Sigmoid colon (tissue), 7 donors: ENCODE measurements around the gene ARHGAP12. TPM values are rescaled to one million over a fixed set of nuclear protein-coding genes. Genes with fewer than 3 reads are reported as not detected.

Experiments
- DNase-seq: peaks from one replicate; pipeline ENCODE4 v3.0.0-alpha.2; 2019
- H3K27ac ChIP-seq, 4 donors: fragments of 200-600 bp; sonication (generic); one replicate each; pipeline ENCODE4 v1.5.1; 2016 to 2019; ENCODE audit warnings: mild to moderate bottlenecking in 1 of 4
- H3K27me3 ChIP-seq, 3 donors: fragments of 200-600 bp; sonication (generic); one replicate each; pipeline ENCODE4 v1.5.1; 2019; ENCODE audit warnings: mild to moderate bottlenecking in 1 of 3
- H3K36me3 ChIP-seq, 4 donors: fragments of 200-600 bp; sonication (generic); one replicate each; pipeline ENCODE4 v1.5.1; 2016 to 2019
- H3K4me1 ChIP-seq, 4 donors: fragments of 200-600 bp; sonication (generic); one replicate each; pipeline ENCODE4 v1.5.1; 2017 to 2019
- H3K4me3 ChIP-seq, 4 donors: fragments of 200-600 bp; sonication (generic); one replicate each; pipeline ENCODE4 v1.5.1; 2017 to 2019; ENCODE audit warnings: mild to moderate bottlenecking in 2 of 4, moderate library complexity in 1 of 4
- H3K9me3 ChIP-seq, 4 donors: fragments of 200-600 bp in 3 of 4; sonication (generic) in 3 of 4; one replicate each; pipeline versions ENCODE4 v1.5.1 to v1.6.1; 2013 to 2019
- CTCF ChIP-seq, 4 experiments: fragments of 450-650 bp in 3 of 4; fragments of 200-600 bp in 1 of 4; IDR thresholded peaks; one replicate each; pipeline ENCODE4 v1.5.1; 2016 to 2019; ENCODE audit warnings: antibody characterized with exemption in 4 of 4, mild to moderate bottlenecking in 3 of 4, moderate library complexity in 2 of 4
- EP300 ChIP-seq, 4 donors: sonication (generic); formaldehyde crosslinking; IDR thresholded peaks; one replicate each; pipeline ENCODE4 v1.6.1; 2017; ENCODE audit warnings: antibody characterized with exemption in 4 of 4
- POLR2A ChIP-seq, 2 donors: fragments of 450-650 bp; IDR thresholded peaks; one replicate each; pipeline ENCODE4 v1.6.1; 2016; ENCODE audit warnings: antibody characterized with exemption in 2 of 2, mild to moderate bottlenecking in 2 of 2, moderate library complexity in 2 of 2
- POLR2AphosphoS5 ChIP-seq, 4 donors: sonication (generic); formaldehyde crosslinking; IDR thresholded peaks; one replicate each; pipeline ENCODE4 v1.6.1; 2017; ENCODE audit warnings: antibody characterized with exemption in 4 of 4
- WGBS, 2 donors: extraction: QIAGEN DNeasy Blood & Tissue Kit; methylation state at CpG; one replicate each; pipeline ENCODE4 v1.1.7; 2013; 5-methylcytosine and 5-hydroxymethylcytosine counted together
- intact Hi-C: fragments of 100-400 bp; cut with DNase I; formaldehyde crosslinking; loops from one replicate; pipeline ENCODE4 v1.15.1; 2023
- polyA plus RNA-seq, 3 donors: library from polyadenylated mRNA; stranded (reverse); fragments of 200-250 nt; gene quantifications; one replicate each; pipeline ENCODE4 v1.2.3, GENCODE V29; 2013
- total RNA-seq, 4 donors: library from RNA; depleted of rRNA; stranded (reverse); fragments of >200 nt; gene quantifications; one replicate each; pipeline ENCODE4 v1.1.0, GENCODE V29; 2016
- donor health status: healthy with polysubstance abuse.
- donor health status: Bipolar disorder and iron deficiency.
- donor health status: healthy.

Gene ARHGAP12
- total and polyA plus RNA-seq, 7 donors: 14.1 to 90.5 (median 44.9) TPM

- H3K4me1 ChIP-seq: peaks cover 0 to 35% (median 7%) of the 10 kb centered on the region in 4 donors
- WGBS, 2 donors: 79 to 88% methylated on average over 7 of the region's 7 CpGs
These were observed 124.2 kb downstream of the ARHGAP12 start for GRCh38 chr10:31804352-31804810.

GRCh38 chr10:31803606-31804351 lies 124.9 kb downstream of the ARHGAP12 start:
- no peak for DNase-seq
- H3K27ac ChIP-seq: peak overlapping the region in 2 of 4 donors; percentile 42 to 49
- no peaks in the 10 kb centered on the region for H3K36me3 ChIP-seq
- peaks cover 0 to 35% (median 7%) of the 10 kb centered on the region in 4 donors for H3K4me1 ChIP-seq
- intact Hi-C loops: no loop called here
- H3K9me3 ChIP-seq: no peaks in the 10 kb centered on the region
- H3K4me3 ChIP-seq: no peak overlapping the region
- 26 to 63% methylated on average over 8 of the region's 8 CpGs for WGBS, 2 donors
- H3K27me3 ChIP-seq: no peaks in the 10 kb centered on the region
- TF ChIP-seq POLR2A (IDR thresholded peaks at IDR 0.05) (no peak), POLR2AphosphoS5 (IDR thresholded peaks at IDR 0.05) (no peak), EP300 (IDR thresholded peaks at IDR 0.05) (no peak), CTCF (IDR thresholded peaks at IDR 0.05) (no peak)

More at GRCh38 chr10:31804352-31804810, 124.2 kb downstream of the ARHGAP12 start:
- DNase-seq: no peak
- Histone ChIP-seq H3K36me3 (peaks cover 0 to 3% (median 0%) of the 10 kb centered on the region in 4 donors), H3K27me3 (no peaks in the 10 kb centered on the region), H3K4me3 (no peak overlapping the region), H3K9me3 (no peaks in the 10 kb centered on the region), H3K27ac (peak overlapping the region in 3 of 4 donors; percentile 8 to 49 (median 42))
- no peak for TF ChIP-seq POLR2A (IDR thresholded peaks at IDR 0.05)
- TF ChIP-seq POLR2AphosphoS5 (IDR thresholded peaks at IDR 0.05): no peak
- TF ChIP-seq EP300 (IDR thresholded peaks at IDR 0.05): no peak
- TF ChIP-seq CTCF (IDR thresholded peaks at IDR 0.05): no peak
- intact Hi-C loops: no loop called here

GRCh38 chr10:31799181-31799580 lies 129.4 kb downstream of the ARHGAP12 start:
- DNase-seq: no peak
- Histone ChIP-seq H3K4me3 (no peak overlapping the region), H3K36me3 (no peaks in the 10 kb centered on the region), H3K9me3 (no peaks in the 10 kb centered on the region), H3K4me1 (peaks cover 0 to 10% (median under 1%) of the 10 kb centered on the region in 4 donors), H3K27me3 (no peaks in the 10 kb centered on the region), H3K27ac (no peak overlapping the region)
- 90 to 96% methylated on average over 2 of the region's 2 CpGs for WGBS, 2 donors
- intact Hi-C loops: no loop called here
- TF ChIP-seq CTCF (IDR thresholded peaks at IDR 0.05) (no peak), POLR2A (IDR thresholded peaks at IDR 0.05) (no peak), POLR2AphosphoS5 (IDR thresholded peaks at IDR 0.05) (no peak), EP300 (IDR thresholded peaks at IDR 0.05) (no peak)

GRCh38 chr10:31792745-31793144 lies 135.9 kb downstream of the ARHGAP12 start:
- Histone ChIP-seq H3K4me1 (no peaks in the 10 kb centered on the region), H3K9me3 (no peaks in the 10 kb centered on the region), H3K27ac (no peak overlapping the region), H3K27me3 (no peaks in the 10 kb centered on the region), H3K36me3 (no peaks in the 10 kb centered on the region), H3K4me3 (no peak overlapping the region)
- no peak for TF ChIP-seq POLR2AphosphoS5 (IDR thresholded peaks at IDR 0.05)
- TF ChIP-seq EP300 (IDR thresholded peaks at IDR 0.05): no peak
- no peak for TF ChIP-seq CTCF (IDR thresholded peaks at IDR 0.05)
- no peak for TF ChIP-seq POLR2A (IDR thresholded peaks at IDR 0.05)
- WGBS, 2 donors: 93 to 97% methylated on average over 1 of the region's 1 CpG
- DNase-seq: no peak
- intact Hi-C loops: no loop called here
